ENCODE results near the gene HTATIP2. TPM values are rescaled to one million over a fixed set of nuclear protein-coding genes. Genes with fewer than 3 reads are reported as not detected.
"Not testable (repeated sequence)": the region's sequence is repeated elsewhere in the genome, so short reads cannot be mapped to it uniquely, and the experiment has no call there.

HTATIP2 gene
- total RNA-seq, 1 experiment from 2014 or later: 66.5 TPM

DNA sequence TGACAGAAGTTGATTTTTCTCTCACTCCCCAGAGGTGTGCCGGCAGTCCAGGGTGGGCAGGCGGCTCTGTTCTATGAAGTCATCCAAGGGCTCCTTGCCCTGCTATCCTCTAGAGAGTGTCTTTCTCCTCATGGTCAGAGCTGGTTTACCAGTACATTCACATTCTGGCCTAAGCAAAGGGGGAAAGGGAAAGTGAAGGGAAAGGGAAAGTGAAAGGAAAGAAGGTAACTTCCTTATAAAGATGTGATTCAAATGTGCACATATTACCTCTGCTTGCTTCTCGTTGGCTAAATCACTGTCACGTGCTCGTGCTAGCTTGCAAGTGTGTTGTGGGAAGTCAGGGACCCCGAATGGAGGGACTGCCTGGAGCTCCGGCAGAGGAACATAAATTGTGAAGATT is 2.9 kb upstream of the HTATIP2 start:
- DNase-seq (ENCODE audit: low read depth in 1 of 2, low spot score in 2 of 2): peak in 1 of 2 experiments; percentile 38
- Histone ChIP-seq H3K36me3 (no peaks in the 10 kb centered on the region), H3K27ac (no peak overlapping the region), H3K9me3 (replicated peaks) (no peaks in the 10 kb centered on the region), H3K4me3 (no peak overlapping the region), H3K4me1 (replicated peaks) (peaks cover 36% of the 10 kb centered on the region), H3K27me3 (replicated peaks) (no peaks in the 10 kb centered on the region)

DNA sequence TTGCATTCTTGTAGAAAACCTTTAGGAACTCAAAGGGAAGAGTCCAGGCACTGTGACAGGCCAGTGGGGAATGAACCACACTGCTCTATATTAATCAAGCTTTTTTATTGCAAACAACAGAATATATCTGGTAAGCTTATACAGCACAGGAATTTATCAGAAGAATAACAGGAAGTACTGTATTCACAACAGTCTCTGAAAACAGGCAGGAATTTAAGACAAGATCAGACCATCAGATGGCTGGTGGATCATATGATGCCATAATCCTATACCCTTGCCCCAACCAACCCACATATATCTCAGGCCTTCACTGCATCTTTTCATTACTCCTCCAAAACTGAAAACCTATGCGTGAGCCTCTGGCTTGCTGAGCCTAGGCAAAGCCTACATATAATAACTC is 1.0 kb upstream of the HTATIP2 start:
- no peak for DNase-seq (ENCODE audit: low read depth in 1 of 2, low spot score in 2 of 2)
- Histone ChIP-seq H3K27me3 (replicated peaks) (no peaks in the 10 kb centered on the region), H3K9me3 (replicated peaks) (no peaks in the 10 kb centered on the region), H3K4me3 (no peak overlapping the region), H3K36me3 (0 out of 2 replicates have a peak, but pooled peaks cover 3% of the 10 kb centered on the region), H3K4me1 (replicated peaks) (peaks cover 50% of the 10 kb centered on the region), H3K27ac (no peak overlapping the region)

DNA sequence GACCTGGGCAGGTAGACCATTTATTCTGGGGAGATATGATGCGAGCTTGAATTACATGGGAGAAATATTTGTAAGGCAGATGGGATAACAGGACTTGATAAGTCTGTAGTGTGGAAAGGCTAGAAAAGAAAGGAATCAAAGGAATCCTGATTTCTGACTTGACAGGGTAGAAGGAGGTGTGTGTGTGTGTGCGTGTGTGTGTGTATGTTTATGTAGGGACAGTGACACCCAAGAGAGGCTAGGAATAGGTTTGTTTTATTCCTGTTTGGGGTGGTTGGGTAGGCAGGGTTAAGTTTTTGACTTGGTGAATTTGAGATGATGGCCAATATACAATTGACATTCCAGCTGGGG is 390 bp upstream of the HTATIP2 start:
- Histone ChIP-seq H3K9me3 (replicated peaks) (no peaks in the 10 kb centered on the region), H3K27me3 (replicated peaks) (no peaks in the 10 kb centered on the region), H3K4me3 (peak overlapping the region; percentile 76), H3K27ac (peak overlapping the region; percentile 93; the same call in 1 of the 2 replicates), H3K36me3 (peaks cover 4% of the 10 kb centered on the region; the same call in 1 of the 2 replicates), H3K4me1 (replicated peaks) (peaks cover 51% of the 10 kb centered on the region)
- DNase-seq (ENCODE audit: low read depth in 1 of 2, low spot score in 2 of 2): no peak

DNA sequence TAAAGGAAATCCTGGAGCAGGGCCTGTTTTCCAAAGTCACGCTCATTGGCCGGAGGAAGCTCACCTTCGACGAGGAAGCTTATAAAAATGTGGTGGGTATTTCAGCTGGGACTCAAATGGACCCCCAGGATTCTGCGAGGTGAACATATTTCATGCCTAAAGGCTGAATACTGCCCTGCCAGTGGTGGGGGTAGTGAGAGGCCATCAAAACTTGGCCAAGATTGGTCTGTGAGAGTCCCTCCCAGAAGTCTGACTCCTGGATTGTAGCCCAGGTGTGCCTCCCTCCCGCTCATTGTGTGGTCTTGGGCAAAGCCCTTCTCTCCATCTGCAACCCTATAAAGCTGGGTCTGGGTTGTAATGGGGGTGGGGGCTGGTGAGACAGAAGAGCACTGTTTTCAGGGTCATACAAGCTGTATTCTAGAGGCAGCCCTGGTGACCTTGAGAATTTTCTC is 853 bp downstream of the HTATIP2 start:
- peak overlapping the region; percentile 76 for H3K4me3 ChIP-seq
- peaks cover 16% of the 10 kb centered on the region for H3K36me3 ChIP-seq
- no peak for DNase-seq (ENCODE audit: low read depth in 1 of 2, low spot score in 2 of 2)
- no peaks in the 10 kb centered on the region for H3K27me3 ChIP-seq (replicated peaks)
- H3K4me1 ChIP-seq (replicated peaks): peaks cover 57% of the 10 kb centered on the region
- no peaks in the 10 kb centered on the region for H3K9me3 ChIP-seq (replicated peaks)
- peak overlapping the region; percentile 93 for H3K27ac ChIP-seq

DNA sequence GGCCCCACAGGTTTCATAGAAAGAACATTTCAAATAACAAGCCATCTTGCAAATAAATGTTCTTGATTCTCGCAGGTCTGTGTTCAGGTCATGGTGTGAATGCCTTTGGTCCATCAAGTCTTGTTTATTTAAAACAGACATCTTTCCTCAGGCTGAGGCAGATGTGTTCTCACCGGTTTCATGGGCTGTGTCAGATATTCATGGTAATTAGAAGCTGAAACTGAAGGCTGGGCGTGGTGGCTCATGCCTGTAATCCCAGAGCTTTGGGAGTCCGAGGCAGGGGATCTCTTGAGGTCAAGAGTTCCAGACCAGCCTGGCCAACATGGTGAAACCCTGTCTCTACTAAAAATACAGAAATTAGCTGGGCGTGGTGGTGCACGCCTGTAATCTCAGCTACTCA is 2.0 kb downstream of the HTATIP2 start:
- not testable (repeated sequence) for H3K9me3 ChIP-seq (replicated peaks); DNase-seq (ENCODE audit: low read depth in 1 of 2, low spot score in 2 of 2); H3K4me3 ChIP-seq; H3K27me3 ChIP-seq (replicated peaks); H3K27ac ChIP-seq
- Histone ChIP-seq H3K36me3 (peaks cover 26% of the 10 kb centered on the region), H3K4me1 (replicated peaks) (peaks cover 56% of the 10 kb centered on the region)

DNA sequence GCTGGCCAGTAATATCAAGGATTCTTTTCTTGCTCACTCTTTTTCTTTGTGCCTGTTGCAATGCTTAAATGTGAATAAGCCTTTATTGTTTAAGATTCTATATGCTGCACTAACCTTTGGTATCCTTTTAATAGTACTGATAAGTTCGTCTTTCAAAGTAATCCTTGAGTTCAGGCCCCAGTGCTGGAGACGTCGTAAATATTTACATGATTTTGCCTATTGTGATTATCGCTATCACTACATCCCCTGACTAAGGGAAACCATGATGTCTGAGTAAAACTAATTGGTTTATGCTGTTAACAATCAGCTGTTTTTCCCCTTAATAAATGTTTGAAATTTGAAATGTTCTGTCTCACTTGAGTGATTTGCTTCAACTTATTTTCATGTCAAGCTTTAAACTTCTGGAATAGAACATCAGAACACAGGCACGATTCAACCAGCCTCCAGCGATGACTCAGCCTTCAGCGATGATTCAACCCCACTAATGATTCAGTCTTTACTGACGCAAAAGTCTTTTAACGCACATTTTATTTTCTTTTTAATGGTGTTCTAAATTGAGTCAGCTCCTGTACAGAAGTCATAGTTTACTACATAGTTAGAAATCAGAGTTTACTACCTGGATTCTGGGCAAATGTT is 3.9 kb downstream of the HTATIP2 start:
- H3K9me3 ChIP-seq (replicated peaks): no peaks in the 10 kb centered on the region
- peak overlapping the region; percentile 68 for H3K27ac ChIP-seq
- no peaks in the 10 kb centered on the region for H3K27me3 ChIP-seq (replicated peaks)
- 0 out of 2 replicates have a peak overlapping the region, but pooled peaks have one; percentile 2 for H3K4me3 ChIP-seq
- peak; percentile 74 to 83 for DNase-seq (ENCODE audit: low read depth in 1 of 2, low spot score in 2 of 2)
- H3K36me3 ChIP-seq: peaks cover 29% of the 10 kb centered on the region
- H3K4me1 ChIP-seq (replicated peaks): peaks cover 50% of the 10 kb centered on the region

DNA sequence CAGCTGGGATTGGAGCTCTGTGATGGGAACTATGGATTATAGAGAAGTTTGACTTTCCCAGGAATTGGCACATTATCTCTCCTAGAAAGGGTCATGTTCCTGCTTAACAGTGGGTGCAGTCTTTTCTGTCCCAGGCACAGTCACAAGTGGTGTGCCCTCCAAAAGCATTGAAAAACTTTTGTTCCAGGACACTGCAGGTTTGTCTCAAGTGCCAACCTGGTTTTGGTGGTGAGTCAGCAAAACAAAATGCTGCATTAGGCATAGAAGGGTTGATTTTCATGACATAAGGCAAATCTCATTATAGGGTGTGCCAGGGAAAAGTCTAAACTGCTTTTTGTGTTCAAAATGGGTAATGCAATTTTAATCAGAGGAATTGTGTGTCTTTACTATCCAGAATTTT is 4.9 kb downstream of the HTATIP2 start:
- Histone ChIP-seq H3K27ac (peak overlapping the region; percentile 68), H3K27me3 (replicated peaks) (no peaks in the 10 kb centered on the region), H3K9me3 (replicated peaks) (no peaks in the 10 kb centered on the region), H3K4me1 (replicated peaks) (peaks cover 40% of the 10 kb centered on the region), H3K36me3 (peaks cover 31% of the 10 kb centered on the region), H3K4me3 (no peak overlapping the region)
- no peak for DNase-seq (ENCODE audit: low read depth in 1 of 2, low spot score in 2 of 2)

DNA sequence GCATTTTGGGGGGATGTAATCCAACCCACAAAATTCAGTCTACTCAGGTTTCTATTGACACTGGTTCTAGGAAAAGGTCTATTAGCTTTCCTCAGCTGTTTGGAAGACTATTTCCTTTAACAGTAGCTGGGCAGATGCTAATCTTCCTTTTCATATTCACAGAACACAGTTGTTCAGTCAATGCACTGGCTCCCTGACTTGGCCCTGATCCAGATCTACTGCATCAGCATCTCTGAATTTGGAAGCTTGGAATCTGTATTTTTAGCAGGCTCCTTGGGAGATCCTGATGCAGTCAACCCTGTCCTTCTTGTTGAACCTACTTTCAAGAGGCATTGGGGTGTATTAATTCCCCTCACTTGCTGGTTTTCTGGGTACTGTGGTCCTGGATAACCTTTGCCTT is 6.3 kb downstream of the HTATIP2 start:
- peaks cover 38% of the 10 kb centered on the region for H3K4me1 ChIP-seq (replicated peaks)
- no peaks in the 10 kb centered on the region for H3K27me3 ChIP-seq (replicated peaks)
- peaks cover 39% of the 10 kb centered on the region for H3K36me3 ChIP-seq
- no peak overlapping the region for H3K27ac ChIP-seq
- H3K9me3 ChIP-seq (replicated peaks): no peaks in the 10 kb centered on the region
- DNase-seq (ENCODE audit: low read depth in 1 of 2, low spot score in 2 of 2): no peak
- no peak overlapping the region for H3K4me3 ChIP-seq

DNA sequence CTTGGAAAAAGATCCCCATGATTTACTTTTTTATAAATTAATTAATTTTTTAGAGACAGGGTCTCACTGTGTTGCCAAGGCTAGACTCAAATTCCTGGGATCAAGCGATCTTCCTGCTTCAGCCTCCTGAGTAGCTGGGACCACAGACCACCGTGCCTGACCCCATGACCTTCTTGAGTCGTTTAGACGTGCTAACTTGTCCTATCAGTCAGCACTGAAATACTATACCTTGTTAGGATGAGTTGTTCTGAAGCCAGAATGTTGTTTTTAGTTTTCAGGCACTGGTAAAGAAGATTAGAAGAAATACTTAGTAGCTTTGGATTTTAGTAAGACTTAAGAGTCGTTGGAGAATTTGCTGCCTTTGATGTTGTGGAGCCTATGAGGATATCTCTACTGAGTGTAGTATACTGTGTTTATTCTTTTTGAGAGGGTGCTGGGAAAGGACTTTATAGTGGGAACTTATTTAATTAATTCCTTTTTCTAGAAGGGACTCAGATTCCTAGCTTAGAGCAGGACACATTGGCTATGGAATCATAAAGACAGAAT is 8.6 kb downstream of the HTATIP2 start:
- H3K9me3 ChIP-seq (replicated peaks): no peaks in the 10 kb centered on the region
- DNase-seq (ENCODE audit: low read depth in 1 of 2, low spot score in 2 of 2): no peak
- H3K4me3 ChIP-seq: no peak overlapping the region
- no peak overlapping the region for H3K27ac ChIP-seq
- peaks cover 25% of the 10 kb centered on the region for H3K4me1 ChIP-seq (replicated peaks)
- H3K36me3 ChIP-seq: peaks cover 44% of the 10 kb centered on the region
- H3K27me3 ChIP-seq (replicated peaks): no peaks in the 10 kb centered on the region

DNA sequence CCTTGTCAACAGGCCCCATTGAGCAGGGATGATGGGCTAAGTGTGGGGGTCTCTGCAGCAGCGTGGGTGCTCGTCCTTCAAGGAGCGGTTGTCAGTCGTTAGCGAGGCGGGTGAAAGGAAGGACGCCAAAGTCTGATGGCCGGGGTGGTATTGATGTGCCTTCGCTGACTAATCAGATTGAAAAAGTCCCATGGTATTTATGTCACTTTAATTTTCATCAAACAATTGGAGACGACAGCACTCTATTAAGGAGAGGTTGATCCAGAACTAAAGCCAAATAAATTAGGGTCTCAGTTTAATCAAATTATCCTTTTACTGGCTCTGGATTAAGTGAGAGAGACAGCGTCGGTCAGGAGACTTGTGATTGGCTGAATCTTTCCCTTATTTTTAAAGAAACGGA is 9.6 kb downstream of the HTATIP2 start:
- H3K9me3 ChIP-seq (replicated peaks): no peaks in the 10 kb centered on the region
- no peak overlapping the region for H3K27ac ChIP-seq
- DNase-seq (ENCODE audit: low read depth in 1 of 2, low spot score in 2 of 2): no peak
- H3K27me3 ChIP-seq (replicated peaks): no peaks in the 10 kb centered on the region
- peaks cover 20% of the 10 kb centered on the region for H3K4me1 ChIP-seq (replicated peaks)
- H3K4me3 ChIP-seq: no peak overlapping the region
- peaks cover 49% of the 10 kb centered on the region for H3K36me3 ChIP-seq

DNA sequence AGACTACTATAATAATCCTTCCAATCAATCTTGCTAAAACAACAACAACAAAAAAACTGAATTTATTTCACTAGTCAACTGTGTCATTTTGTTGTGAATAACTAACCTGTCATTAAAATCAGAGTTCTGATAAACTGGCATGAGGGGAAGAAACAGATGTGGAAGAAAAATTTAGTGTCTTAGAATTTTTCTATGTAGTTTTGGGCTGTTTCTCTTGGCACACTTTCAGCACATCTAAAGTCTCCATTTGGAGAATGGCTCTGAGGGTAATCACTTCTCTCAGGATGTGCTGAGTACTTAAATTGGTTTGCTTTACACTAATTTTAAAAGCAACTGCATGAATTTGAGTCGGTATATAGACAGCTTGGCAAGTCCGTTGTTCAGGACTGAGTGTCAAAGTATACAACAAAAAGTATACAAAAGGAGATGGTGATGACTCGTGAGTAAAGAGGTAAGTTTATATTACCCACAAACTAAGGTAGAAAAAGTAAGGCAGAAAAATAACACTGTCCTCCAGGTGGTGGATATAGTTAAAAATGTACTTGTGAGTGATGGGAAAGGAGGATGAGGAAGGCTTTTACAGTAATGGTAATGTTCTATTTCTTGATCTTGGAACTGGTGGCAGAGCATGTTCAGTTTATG is 10.2 kb downstream of the HTATIP2 start:
- Histone ChIP-seq H3K27me3 (replicated peaks) (no peaks in the 10 kb centered on the region), H3K36me3 (peaks cover 45% of the 10 kb centered on the region), H3K4me1 (replicated peaks) (peaks cover 15% of the 10 kb centered on the region), H3K27ac (no peak overlapping the region), H3K9me3 (replicated peaks) (no peaks in the 10 kb centered on the region), H3K4me3 (no peak overlapping the region)
- no peak for DNase-seq (ENCODE audit: low read depth in 1 of 2, low spot score in 2 of 2)

DNA sequence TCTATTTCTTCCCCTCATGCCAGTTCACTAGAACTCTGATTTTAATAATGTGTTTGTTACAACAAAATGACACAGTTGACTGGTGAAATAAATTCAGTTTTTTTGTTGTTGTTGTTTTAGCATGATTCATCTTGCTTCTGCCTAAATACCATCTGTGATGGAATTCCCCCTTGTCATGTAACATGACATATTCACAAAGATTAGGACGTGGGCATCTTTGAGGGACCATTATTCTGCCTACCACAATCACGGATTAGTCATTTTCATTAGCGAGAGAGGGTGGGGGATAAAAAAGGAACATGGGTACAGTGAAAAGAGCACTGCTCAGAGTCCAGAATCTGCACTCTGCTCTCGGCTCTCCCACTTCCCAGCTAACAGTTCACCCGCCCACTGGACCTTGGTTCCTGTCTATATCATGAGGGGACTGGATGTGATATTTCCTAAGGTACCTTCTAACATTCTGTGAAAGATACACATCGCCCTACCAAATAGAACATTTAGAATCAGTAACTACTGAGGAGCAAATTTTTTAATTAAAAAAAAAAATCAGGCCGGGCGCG is 11.3 kb downstream of the HTATIP2 start:
- DNase-seq (ENCODE audit: low read depth in 1 of 2, low spot score in 2 of 2): peak in 1 of 2 experiments; percentile 40
- no peaks in the 10 kb centered on the region for H3K9me3 ChIP-seq (replicated peaks)
- no peaks in the 10 kb centered on the region for H3K27me3 ChIP-seq (replicated peaks)
- H3K4me3 ChIP-seq: no peak overlapping the region
- peaks cover 14% of the 10 kb centered on the region for H3K4me1 ChIP-seq (replicated peaks)
- peaks cover 37% of the 10 kb centered on the region for H3K36me3 ChIP-seq
- H3K27ac ChIP-seq: peak overlapping the region; percentile 54

DNA sequence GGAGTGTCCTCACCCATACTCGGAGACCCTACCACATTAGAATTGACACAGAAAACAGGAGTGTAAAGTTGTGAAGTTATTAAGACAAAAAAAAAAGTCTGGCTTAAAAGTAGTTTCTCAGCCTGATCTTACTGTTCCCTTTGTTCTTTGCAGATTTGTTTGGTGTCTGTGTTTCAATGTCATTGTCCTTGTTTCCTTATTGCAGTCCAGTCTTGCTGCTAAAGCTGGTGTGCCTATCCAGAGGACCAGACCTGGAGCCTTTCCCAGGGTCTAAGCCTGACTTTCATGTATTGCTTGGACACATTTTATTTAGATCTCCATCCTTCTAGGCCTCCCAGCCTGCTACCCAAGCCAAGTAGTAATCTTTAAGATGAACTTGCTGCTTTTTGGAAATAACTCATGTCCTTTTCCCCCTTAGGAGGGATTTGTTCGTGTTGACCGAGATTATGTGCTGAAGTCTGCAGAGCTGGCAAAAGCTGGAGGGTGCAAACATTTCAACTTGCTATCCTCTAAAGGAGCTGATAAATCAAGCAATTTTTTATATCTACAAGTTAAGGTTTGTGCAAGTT is 12.7 kb downstream of the HTATIP2 start:
- Histone ChIP-seq H3K9me3 (replicated peaks) (no peaks in the 10 kb centered on the region), H3K4me1 (replicated peaks) (peaks cover 14% of the 10 kb centered on the region), H3K27me3 (replicated peaks) (no peaks in the 10 kb centered on the region), H3K27ac (no peak overlapping the region), H3K36me3 (peaks cover 34% of the 10 kb centered on the region), H3K4me3 (no peak overlapping the region)
- no peak for DNase-seq (ENCODE audit: low read depth in 1 of 2, low spot score in 2 of 2)

DNA sequence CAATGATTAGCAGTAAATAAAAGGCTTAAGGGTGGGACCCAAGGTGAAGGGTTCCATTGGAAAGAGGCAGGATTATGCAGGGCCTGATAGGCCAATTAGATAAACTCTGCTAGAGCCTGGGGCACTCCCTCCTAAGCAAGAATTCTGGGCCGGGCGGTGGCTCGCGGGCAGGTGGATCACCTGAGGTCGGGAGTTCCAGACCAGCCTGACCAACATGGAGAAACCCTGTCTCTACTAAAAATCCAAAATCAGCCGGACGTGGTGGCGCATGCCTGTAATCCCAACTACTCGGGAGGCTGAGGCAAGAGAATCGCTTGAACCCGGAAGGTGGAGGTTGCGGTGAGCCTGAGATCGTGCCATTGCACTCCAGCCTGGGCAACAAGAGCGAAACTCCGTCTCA is 22.5 kb downstream of the HTATIP2 start:
- not testable (repeated sequence) for H3K27ac ChIP-seq; H3K36me3 ChIP-seq; H3K9me3 ChIP-seq (replicated peaks); H3K27me3 ChIP-seq (replicated peaks); DNase-seq (ENCODE audit: low read depth in 1 of 2, low spot score in 2 of 2); H3K4me3 ChIP-seq
- H3K4me1 ChIP-seq (replicated peaks): peaks cover 11% of the 10 kb centered on the region
